ENCODE results near the gene HS3ST2.
"Not testable (repeated sequence)": the region's sequence is repeated elsewhere in the genome, so short reads cannot be mapped to it uniquely, and the experiment has no call there.

The HS3ST2 gene

GRCh38 chr16:22932032-22932771, 118.2 kb downstream of the HS3ST2 start:
- no peak for DNase-seq (ENCODE audit: low read depth in 2 of 2)

GRCh38 chr16:22933173-22933572, 119.2 kb downstream of the HS3ST2 start:
- DNase-seq (ENCODE audit: low read depth in 2 of 2), result no peak

GRCh38 chr16:22934786-22935185, 120.8 kb downstream of the HS3ST2 start:
- DNase-seq (ENCODE audit: low read depth in 2 of 2), result no peak

- DNase-seq (ENCODE audit: low read depth in 2 of 2), result no peak
These were observed 123.2 kb downstream of the HS3ST2 start for GRCh38 chr16:22937169-22937568.

GRCh38 chr16:22938647-22939046, 124.7 kb downstream of the HS3ST2 start:
- no peak for DNase-seq (ENCODE audit: low read depth in 2 of 2)

- DNase-seq (ENCODE audit: low read depth in 2 of 2), result not testable (repeated sequence)
These were observed 125.9 kb downstream of the HS3ST2 start for GRCh38 chr16:22939744-22940363.

DNA sequence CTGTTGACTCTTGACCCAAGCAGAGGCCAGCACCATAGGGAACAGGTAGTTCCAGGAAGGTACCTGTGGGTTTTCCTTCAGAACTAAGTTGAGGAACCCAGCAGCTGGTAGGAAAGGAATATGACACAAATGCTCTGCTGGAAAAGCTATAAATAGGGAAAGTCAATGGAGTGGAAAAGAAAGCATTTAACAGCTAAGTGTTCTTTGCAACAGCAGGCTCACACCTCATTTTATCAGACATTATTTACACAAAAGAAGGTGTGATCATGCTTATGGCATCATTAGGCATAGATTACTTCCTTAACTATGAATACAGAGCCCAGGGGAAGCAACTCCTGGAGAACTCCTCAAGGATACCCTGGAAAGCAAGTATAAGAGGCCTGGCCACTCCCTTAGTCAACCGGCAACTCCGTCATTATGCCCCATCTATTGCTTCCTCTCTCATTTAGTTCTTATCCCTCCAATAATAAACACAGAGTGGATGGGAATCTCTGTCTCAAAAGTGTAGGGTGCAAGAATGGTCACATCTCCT, 128.1 kb downstream of the HS3ST2 start:
- no peak for DNase-seq (ENCODE audit: low read depth in 2 of 2)

DNA sequence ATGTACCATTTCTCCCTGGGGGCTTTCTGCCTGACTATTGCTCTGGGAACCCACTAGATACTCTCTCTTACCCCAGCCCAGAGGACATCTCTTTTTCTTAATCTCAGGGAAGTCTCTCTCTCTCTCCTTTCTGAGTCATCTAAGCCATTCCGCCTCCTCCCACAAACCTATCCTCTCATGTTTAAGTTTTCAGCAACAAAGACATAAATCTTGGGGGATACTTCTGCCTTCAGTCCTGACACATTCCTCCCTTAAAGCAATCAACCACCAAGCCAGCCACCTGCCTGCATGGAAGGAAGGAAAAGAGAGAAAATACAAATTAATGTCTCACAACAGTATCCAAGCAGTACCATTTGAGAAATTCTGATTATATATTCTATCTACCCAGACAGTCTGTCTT, 128.8 kb downstream of the HS3ST2 start:
- no peak for DNase-seq (ENCODE audit: low read depth in 2 of 2)

GRCh38 chr16:22945361-22945760, 131.4 kb downstream of the HS3ST2 start:
- DNase-seq (ENCODE audit: low read depth in 2 of 2), result no peak

DNA sequence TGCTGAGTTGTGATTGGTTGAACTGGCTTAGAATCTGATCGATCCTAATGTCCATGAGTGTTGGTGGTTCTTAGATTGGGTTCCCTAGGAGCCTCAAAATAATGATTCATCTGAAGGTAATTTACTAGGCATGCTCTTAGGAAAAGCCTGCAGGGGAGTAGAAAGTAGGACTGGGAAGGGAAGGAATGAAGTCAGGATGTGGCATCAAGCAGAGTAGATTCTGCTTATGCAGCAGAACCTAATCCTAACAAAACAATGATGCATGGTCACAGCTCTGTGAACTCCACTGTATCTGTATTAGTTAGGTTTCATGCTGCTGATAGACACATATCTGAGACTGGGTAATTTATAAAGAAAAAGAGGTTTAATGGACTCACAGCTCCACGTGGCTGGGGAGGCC, 132.5 kb downstream of the HS3ST2 start:
- DNase-seq (ENCODE audit: low read depth in 2 of 2), result no peak

DNA sequence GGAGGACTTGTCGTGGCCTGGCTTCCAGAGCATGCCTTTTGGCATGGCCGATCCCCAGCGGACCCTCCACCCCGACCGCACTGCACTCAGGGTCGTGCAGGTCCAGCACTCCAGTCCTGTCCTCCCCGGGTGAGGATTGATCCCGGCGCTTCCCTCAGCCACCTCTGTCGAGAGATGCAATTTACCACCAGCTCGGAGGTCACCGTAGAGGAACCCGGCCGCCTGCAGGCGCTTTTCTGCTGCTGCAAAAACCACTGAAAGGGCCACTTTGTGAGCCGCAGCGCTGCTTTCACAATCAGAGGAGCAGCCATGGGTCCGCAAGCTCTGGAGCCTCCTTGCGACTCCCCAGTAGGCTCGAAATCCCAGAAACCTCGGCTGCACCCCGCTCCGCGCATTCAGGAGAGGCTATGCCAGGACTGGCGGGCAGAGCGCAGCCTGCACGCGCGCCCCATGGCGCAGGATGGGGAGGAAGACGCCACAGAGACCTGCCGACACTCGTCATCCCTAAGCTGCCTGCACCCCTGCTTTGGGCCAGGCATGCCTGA, 134.2 kb downstream of the HS3ST2 start:
- no peak for DNase-seq (ENCODE audit: low read depth in 2 of 2)

- peak; percentile 54 to 66 for DNase-seq (ENCODE audit: low read depth in 2 of 2)
These were observed 134.8 kb downstream of the HS3ST2 start for GRCh38 chr16:22948603-22949368.

- DNase-seq (ENCODE audit: low read depth in 2 of 2), result no peak
These were observed 141.6 kb downstream of the HS3ST2 start for GRCh38 chr16:22955461-22956070.

DNA sequence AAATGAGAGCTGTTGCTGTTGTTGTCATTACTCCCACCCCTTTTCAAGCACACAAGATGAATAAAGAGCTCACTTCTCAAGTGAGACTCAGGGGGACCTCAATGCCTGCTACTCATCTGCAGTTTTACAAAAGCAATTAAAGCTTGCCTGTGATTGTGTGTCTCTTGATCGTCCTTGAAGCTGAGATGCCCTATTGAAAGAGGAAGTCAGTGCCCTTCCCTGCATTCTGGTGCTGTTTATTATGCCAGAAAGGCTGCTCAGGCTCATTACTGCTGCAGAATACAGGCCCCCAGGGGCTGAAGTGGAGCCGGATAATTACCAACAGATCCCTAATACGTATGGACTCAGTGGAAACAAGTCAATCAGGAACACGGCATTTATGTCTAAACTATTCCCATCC, 147.2 kb downstream of the HS3ST2 start:
- no peak for DNase-seq (ENCODE audit: low read depth in 2 of 2)

GRCh38 chr16:22962905-22963304, 148.9 kb downstream of the HS3ST2 start:
- DNase-seq (ENCODE audit: low read depth in 2 of 2), result no peak

All from stimulated activated CD4-positive, alpha-beta T cell treated with anti-CD3 and anti-CD28 coated beads, Interleukin-4, amount 100 ng/mL, for 48 hours (primary cell).